GM21367 (cell line): ENCODE results near the gene ANO1.

Experiments
- ATAC-seq: cut with Tn5 transposase; IDR thresholded peaks from one replicate; pipeline ENCODE4 v1.9.1; 2021; ENCODE audit not compliant: unreplicated experiment

Gene ANO1

GRCh38 chr11:70133771-70134335, 55.7 kb downstream of the ANO1 start:
- ATAC-seq, result no peak

DNA sequence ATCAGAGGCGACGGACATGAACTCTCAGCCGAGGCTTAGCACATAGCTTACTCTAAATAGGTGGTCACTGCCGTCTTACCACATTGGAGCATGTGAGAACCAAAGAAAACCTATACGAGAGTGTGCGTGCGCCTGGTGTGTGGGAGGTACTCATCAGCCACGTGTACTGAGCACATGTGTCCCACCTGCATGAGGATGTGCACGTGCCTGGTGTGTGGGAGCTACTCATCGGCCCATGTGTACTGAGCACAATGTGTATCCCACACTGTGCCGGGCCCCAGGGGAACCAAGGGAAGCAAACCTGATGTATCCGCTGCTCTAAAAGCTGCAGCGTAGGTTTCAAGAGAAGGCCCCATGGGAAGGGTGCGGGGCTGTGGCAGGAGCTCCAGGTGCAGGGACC, 56.4 kb downstream of the ANO1 start:
- no peak for ATAC-seq

DNA sequence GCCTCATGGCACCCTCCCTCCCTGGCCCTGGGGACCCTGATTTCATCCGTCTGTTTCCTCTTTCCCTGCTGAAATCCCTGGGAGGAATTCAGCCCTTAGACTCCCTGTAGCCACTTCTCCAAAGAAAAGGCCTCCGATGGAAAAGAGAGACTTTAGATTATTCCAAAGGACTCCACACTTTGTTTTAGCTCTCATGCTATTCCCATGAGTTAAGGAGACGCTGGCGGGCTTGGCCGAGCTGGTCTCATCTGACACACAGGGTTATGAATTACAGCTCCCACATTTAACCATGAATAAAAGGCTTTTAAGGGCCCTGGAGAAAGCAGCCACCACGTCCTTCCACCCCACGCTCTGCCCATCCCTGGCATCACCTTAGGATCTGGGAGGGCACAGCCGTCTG, 57.0 kb downstream of the ANO1 start:
- ATAC-seq, result no peak

DNA sequence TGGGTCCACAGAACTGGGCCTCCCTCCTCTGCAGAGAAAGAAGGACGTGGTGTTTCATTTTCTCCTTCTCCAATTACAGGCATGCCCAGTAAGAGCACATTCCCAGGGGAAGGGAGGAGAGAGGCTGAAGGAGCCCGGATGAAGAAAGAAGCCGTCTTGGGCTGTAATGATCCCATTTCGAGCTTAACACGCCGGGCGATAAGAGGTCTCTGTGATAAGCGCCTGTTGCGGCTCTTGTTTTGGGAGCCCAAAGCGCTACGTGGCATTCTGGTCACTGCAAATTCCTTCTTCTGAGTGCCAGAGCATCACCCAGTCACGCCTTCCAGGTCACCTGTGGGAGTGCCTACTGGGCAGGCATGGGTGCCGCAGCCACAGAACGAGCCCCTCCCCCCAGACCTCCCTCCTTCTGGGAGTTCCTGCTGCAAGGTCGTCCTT, 57.5 kb downstream of the ANO1 start:
- ATAC-seq, result no peak

DNA sequence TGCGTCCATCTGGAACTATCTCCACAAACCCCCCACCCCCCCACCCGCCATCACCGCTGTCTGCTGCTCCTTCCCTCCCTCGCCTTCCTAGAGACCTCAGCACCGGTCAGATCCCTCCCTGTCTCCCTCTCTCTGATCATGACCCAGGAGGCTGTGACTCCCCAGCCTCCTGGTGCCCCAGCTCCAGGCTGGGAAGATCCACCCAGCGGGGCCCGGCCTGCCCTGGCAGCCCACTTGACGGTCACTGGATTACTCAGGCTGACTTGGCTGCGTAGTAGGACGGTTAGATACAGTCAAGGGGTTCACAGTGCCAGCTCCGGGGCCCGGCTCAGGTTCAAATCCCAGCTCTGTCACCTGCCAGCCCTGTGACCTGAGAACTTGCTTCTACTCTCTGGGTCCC, 59.3 kb downstream of the ANO1 start:
- ATAC-seq, result no peak

DNA sequence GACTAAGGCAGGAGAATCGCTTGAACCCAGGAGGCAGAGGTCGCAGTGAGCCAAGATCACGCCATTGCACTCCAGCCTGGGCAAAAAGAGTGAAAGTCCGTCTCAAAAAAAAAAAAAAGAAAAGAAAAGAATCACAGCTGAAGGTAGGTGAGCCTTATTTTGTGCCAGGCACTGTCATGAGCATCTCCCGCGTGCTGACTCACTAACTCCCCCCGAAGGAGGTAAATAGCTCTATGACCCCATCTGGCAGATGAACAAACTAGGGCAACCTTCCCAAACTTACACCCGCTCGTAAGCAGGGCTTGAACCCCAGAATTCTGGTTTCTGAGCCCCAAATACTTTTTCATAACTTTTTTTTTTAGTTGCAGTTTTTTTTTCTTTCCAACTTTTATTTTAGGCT, 60.3 kb downstream of the ANO1 start:
- no peak for ATAC-seq

- no peak for ATAC-seq
Measured at GRCh38 chr11:70139785-70140410, 61.8 kb downstream of the ANO1 start.

DNA sequence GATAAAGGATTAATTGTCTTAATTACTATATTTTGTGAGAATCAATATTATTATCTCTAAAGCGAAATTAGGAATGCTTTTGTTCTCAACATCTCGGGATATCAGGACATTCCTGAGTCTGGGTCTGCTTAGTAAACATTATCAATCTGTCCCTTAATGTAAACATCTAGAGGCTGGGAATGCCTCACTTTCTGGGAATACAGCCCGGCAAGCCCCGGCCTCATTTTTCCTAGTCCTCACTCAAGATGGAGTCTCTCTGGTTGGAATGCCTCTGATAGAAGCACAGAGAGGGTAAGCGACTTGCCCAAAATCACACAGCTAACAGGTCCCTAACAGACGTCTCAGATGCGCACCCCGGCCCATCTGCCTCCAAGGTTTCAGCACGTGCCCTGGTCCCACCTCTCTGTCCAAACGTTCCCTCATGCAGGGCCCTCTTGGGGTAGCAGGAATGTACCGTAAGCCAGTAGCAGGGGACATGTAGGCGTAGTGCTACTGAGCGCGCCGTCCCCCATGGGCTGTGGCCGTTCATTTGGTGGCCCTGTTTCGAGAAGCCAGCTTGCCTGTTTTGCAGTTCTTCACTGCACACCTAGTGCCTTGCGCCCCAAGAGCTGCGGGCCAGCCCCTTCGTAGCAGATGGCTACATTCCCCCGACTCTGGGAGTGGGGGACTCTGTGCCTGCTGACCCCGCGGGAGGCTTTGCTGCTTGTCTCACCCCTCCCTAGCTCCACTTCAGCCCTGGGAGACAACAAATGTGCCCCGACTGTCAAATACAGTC, 62.8 kb downstream of the ANO1 start:
- no peak for ATAC-seq

DNA sequence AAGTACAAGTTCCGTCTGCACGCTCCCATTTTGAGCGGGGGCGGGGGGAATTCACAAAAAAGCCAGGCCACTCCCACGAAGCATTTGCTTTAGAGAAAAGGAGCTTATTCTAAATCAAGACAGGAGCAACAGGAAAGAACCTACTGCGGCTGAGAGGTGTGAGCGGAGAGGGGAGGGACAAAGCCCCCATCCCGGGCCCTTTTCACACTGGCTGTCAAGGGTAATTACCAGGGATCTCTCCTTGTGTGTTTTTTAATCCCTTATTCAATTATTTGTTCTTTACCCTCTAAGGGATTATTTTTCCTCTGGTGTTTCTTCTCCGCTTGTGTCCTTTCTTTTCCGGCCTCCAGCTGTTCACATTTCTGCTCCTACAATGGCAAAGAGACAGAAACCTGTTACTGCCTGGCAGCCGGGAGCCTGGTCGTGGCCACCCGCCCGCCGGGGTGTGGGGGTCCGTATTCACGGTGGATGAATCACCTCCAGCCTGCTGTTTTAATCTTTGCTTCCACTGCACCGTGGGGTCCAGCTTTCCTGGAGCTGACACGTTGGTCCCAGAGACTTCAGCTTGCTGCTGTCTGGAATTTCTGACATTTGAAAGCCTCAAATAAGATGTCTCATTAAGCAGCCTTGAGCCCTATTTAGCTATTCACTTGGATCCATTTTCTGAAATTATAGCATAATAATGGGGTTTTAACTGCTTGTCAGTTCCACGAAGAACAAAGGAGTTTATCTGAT, 63.5 kb downstream of the ANO1 start:
- no peak for ATAC-seq

- no peak for ATAC-seq
Measured at GRCh38 chr11:70142221-70142875, 64.2 kb downstream of the ANO1 start.

DNA sequence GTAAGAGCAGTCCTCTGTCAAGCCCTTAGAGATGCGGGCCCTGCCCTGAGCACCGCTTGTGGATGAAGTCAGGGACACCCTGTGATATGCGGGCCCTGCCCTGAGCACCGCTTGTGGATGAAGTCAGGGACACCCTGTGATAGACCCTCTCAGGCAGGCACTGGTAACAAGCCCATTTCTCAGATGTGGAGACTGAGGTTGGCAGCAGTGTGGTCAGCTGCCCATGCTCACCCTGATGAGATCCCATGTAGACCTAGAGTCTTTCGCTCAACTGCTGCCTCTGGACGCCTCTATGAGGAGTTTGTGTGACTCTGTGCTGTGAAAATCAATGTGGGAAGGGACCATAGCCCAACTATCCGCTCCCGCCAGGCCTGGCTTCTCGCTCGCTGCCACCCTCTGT, 66.1 kb downstream of the ANO1 start:
- no peak for ATAC-seq

DNA sequence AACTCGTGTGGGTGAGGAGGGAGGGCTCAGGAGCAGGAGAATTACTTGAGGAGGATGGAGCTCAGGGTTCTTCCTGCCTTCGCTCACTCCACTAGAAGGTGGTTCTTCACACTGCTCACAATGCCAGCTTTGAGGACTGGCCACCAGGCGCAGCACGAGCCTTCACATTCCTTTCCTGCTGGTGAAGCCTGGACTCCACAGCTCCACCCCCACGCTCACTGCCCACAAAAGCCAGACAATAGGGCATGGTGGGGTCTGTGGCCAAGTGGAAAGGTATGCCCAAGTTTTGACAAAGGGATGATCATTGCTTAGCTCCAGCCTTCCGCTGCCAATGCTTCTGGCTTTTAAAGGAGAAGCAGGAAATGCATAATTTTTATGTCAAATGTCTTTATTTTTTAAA, 67.0 kb downstream of the ANO1 start:
- no peak for ATAC-seq

- ATAC-seq, result no peak
Measured at GRCh38 chr11:70145841-70146240, 67.7 kb downstream of the ANO1 start.

DNA sequence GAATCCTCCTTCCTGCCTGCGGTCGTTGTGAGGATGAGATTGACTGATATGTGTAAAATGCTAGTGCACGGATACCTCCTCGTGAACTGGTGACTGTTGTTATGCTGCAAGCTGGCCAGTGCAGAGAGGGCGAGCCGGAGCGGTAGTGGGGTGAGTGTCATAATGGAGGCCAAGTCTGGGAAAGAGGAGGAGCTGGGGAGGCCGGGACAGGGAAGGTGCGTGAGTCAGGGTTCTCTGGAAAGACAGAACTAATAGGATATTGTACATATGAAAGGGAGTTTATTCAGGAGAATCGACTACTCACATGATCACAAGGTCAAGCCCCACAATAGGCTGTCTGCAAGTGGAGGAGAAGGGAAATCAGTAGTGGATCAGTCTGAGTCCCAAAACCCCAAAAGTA, 68.2 kb downstream of the ANO1 start:
- ATAC-seq, result no peak

DNA sequence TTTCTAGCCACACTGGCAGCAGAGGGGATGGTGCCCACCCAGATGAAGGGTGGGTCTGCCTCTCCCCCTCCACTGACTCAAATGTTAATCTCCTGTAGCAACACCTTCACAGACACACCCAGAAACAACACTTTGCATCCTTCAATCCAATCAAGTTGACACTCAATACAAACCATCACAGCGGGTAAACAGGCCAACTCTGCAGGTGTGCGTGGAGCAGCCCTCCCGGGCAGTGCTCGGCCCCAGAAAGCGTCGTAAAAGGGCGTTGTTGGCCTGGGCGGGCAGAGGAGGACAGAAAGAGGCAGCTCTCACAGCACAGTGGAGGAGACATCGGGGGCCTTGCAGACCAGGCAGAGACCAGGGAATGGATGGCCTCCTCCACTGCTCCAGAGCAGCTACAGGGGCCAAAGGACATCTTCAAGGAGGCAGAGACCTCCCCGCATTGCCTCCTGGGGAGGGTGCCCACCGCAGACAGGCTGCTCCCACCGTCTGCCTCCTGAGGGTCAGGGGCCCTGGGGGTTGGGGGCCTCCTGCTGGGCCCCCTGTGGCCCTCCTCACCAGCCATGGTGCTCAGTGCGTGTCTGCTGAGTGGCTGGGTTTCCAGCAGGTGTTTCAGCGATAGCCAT, 68.9 kb downstream of the ANO1 start:
- no peak for ATAC-seq

GRCh38 chr11:70147668-70148067, 69.6 kb downstream of the ANO1 start:
- ATAC-seq, result no peak

GRCh38 chr11:70151671-70152070, 73.6 kb downstream of the ANO1 start:
- no peak for ATAC-seq

DNA sequence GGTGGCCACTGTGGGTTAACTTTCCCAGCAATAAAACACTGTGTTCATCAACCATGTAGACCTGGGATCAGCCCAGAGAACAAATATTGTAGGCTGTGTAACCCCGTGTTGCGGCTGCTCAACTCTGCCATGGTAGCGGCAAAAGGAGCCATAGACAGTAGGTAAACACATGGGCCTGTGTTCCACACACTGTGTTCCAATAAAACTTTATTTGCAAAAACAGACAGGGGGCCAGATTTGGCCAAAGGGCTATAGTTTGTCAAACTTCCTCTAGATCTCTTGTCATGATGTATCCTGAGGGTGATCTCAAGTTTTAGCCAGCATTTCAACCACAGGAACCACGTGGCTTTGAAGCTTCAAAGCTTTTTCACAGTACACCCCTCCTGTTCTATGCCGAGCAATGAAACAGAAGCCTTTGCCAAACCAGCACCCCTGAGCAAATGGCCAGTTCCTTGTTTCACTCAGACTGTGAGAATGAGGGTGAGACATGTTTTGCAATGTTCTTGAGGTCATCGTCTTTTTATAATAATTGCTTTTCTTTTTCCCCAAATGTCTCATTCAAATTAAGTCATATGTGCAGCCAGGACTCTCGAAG, 75.1 kb downstream of the ANO1 start:
- no peak for ATAC-seq

GRCh38 chr11:70155386-70155785, 77.3 kb downstream of the ANO1 start:
- no peak for ATAC-seq

DNA sequence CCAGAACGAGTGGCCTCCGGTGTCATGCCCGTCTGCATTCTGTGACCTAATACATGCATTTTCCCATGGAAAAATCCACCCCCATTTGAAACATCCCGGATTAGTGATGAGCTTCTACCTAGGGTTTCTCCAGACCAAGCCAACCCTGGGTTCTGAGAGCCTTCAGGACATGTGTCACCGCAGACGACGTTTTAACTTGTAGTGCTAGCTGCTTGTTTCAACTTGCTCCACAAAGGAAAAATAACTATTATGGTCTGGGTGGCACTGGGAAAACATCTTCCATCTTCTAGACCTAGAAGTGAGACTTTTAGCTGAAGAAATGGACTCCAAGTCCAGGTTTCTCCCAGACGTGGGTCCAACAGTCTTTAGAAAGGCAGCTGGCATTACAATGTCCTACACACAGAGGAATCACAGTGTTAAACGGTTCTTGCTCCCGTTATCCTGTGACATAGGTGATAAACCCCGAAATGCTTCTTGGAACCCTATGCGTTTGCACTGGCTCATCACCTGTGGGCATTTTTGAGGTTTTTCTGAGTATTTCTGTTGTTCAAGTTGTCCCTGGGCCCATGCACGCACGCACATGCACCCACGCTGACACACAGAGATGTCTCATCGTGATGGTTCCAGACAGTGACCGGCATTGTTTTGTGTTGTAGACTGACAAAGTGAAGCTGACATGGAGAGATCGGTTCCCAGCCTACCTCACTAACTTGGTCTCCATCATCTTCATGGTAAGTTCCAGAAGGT, 78.3 kb downstream of the ANO1 start:
- no peak for ATAC-seq
